ENCODE data around the gene MRPS6.

MRPS6 gene

DNA sequence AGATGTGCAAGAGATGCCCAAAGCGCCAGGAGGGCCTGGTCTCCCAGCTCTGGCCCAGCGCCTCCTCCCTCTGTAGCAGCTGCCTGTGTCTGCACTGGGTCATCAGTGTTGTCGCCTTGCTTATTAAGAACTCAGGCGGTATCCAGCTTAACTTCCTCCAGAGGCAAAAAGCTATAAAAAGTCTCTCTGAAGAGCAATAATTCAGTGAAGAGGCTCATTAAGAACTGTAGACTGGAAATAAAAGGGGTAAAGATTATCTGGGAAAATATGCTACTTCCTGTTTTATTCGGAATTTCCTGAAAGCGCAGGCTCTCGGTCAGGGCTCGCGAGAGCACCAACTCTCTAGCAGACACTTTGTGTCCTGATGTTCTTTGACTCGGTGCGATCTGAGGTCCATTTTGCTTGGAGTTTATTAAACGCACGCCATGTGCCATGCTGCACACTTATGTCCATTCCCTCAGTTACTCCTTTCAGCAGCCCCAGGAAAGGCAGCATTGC lies 70.4 kb downstream of the MRPS6 start:
- no peak for DNase-seq (ENCODE audit: low read depth, low spot score)
- no peaks in the 10 kb centered on the region for H3K4me1 ChIP-seq (ENCODE audit: control insufficient read depth, insufficient read depth, low read length)
- H3K36me3 ChIP-seq (ENCODE audit: control insufficient read depth, insufficient read depth, low read length): peaks cover 4% of the 10 kb centered on the region; the same call in 1 of the 2 replicates
- no peak overlapping the region for H3K27ac ChIP-seq (ENCODE audit: low read length)
- no CpG with 5 or more reads among the region's 13 CpGs for WGBS (ENCODE audit: insufficient coverage, insufficient read length)
- no peaks in the 10 kb centered on the region for H3K27me3 ChIP-seq (ENCODE audit: control insufficient read depth, insufficient read depth, low read length)
- no peak overlapping the region for H3K4me3 ChIP-seq (ENCODE audit: low read length)
- H3K9me3 ChIP-seq (ENCODE audit: control insufficient read depth, insufficient read depth, low read length): no peaks in the 10 kb centered on the region

DNA sequence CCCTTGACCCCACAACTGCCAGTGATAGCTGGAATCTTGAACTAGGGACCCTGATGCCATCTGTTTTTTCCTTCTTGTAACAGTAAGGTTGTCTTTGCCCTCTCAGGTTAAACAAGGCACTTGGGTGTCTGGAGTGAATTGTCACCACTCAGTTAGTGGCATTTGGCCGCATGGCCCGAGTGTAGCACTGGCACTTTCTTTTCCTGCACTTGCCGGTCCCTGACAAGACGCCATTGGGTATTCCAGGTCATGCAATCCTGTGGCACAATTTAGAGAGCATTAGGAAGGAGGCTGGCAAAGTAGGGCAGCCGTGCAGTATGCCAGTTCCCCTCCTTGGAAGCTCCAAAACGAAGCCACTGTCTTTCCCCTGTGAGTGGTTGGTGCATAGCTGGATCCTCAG lies 70.8 kb downstream of the MRPS6 start:
- Histone ChIP-seq H3K36me3 (ENCODE audit: control insufficient read depth, insufficient read depth, low read length) (peaks cover 4% of the 10 kb centered on the region; the same call in 1 of the 2 replicates), H3K9me3 (ENCODE audit: control insufficient read depth, insufficient read depth, low read length) (no peaks in the 10 kb centered on the region), H3K4me1 (ENCODE audit: control insufficient read depth, insufficient read depth, low read length) (no peaks in the 10 kb centered on the region), H3K4me3 (ENCODE audit: low read length) (no peak overlapping the region), H3K27me3 (ENCODE audit: control insufficient read depth, insufficient read depth, low read length) (no peaks in the 10 kb centered on the region), H3K27ac (ENCODE audit: low read length) (no peak overlapping the region)
- WGBS (ENCODE audit: insufficient coverage, insufficient read length): no CpG with 5 or more reads among the region's 6 CpGs
- DNase-seq (ENCODE audit: low read depth, low spot score): no peak

DNA sequence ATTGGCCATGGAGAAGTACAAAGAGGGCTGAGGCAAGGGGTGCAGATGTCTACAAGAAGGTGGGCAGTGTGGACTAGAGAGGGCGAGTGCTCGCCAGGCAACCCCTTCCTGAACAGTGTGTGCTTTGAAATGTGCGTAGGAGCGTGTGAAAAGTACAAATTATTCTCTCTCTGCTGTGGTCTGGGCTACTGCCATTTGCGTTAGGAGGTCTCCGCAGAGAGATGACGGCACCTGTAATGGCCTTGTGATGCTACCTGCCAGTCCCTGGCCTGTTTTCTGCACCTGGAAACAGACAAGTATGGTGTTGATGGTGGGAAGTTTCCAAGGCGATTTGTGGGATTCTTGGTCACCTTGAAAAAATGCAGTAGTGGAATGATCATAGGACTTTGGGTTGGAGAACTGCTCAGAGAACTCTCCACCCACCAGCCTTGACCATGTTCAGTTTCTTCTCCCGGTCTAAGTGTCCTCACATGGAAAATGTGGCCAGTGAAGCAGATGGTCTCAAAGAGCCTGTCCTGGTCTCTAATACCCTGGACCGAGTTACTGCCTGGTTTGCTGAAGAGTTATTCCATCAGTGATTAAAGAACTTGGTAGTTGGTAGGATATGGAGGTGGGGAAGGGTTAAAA lies 74.5 kb downstream of the MRPS6 start:
- H3K9me3 ChIP-seq (ENCODE audit: control insufficient read depth, insufficient read depth, low read length): no peaks in the 10 kb centered on the region
- WGBS (ENCODE audit: insufficient coverage, insufficient read length): no CpG with 5 or more reads among the region's 10 CpGs
- no peak overlapping the region for H3K4me3 ChIP-seq (ENCODE audit: low read length)
- H3K27me3 ChIP-seq (ENCODE audit: control insufficient read depth, insufficient read depth, low read length): no peaks in the 10 kb centered on the region
- H3K36me3 ChIP-seq (ENCODE audit: control insufficient read depth, insufficient read depth, low read length): 0 out of 2 replicates have a peak, but pooled peaks cover 4% of the 10 kb centered on the region
- no peak overlapping the region for H3K27ac ChIP-seq (ENCODE audit: low read length)
- DNase-seq (ENCODE audit: low read depth, low spot score): no peak
- H3K4me1 ChIP-seq (ENCODE audit: control insufficient read depth, insufficient read depth, low read length): no peaks in the 10 kb centered on the region

DNA sequence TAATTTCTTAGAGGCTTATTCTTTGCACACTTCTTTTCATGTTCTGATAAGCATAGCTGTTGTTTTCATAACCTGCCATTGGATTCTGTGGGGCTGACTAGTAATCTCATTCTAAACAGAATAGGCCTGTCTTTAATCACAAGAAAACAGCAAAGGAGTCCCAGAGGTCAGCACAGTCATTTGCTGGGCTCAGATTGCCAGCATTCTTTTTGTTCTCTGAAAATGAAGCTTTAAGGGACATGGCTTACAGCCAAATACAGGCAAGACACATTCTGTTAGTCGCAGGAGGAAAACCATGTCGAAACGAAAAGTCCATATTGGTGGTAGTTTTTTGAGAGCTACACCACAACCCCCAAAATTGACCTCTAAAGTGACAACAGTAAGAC lies 75.0 kb downstream of the MRPS6 start:
- Histone ChIP-seq H3K9me3 (ENCODE audit: control insufficient read depth, insufficient read depth, low read length) (no peaks in the 10 kb centered on the region), H3K27me3 (ENCODE audit: control insufficient read depth, insufficient read depth, low read length) (no peaks in the 10 kb centered on the region), H3K4me1 (ENCODE audit: control insufficient read depth, insufficient read depth, low read length) (no peaks in the 10 kb centered on the region), H3K4me3 (ENCODE audit: low read length) (no peak overlapping the region), H3K27ac (ENCODE audit: low read length) (no peak overlapping the region), H3K36me3 (ENCODE audit: control insufficient read depth, insufficient read depth, low read length) (0 out of 2 replicates have a peak, but pooled peaks cover 4% of the 10 kb centered on the region)
- no CpG with 5 or more reads among the region's 3 CpGs for WGBS (ENCODE audit: insufficient coverage, insufficient read length)
- no peak for DNase-seq (ENCODE audit: low read depth, low spot score)

DNA sequence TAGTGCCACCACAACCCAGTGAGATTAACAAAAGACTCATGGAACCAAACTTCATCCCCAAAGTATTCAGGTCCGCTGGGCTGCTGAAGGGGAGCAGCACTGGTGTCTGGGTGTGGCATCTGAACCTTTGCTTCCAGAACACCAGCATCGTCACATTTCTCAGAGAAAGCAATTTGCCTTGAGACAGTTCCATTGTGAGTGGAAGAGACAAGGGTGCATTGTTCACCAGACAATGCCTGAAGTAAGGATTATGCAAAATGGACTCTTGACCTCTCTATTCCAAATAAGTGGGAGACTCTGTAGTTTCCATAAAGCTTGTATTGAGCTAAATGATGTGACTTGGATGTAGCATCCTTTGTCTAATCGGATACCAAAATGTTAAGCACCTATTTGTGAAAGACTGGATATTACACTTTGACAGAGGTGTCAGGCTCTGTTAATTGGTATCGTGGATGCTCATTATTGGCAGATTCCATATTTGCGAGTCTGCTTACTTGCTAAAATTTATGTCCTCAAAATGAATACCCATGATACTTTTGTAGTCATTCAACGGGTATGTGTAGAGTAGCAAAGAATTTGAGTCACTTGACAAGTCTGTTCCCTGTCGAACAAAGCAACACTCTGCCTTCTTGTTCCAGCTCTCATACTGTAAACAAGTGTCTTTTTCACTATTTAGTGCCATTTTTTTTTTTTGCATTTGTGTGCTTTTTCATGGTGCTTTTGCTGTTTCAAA lies 75.6 kb downstream of the MRPS6 start:
- H3K9me3 ChIP-seq (ENCODE audit: control insufficient read depth, insufficient read depth, low read length): no peaks in the 10 kb centered on the region

DNA sequence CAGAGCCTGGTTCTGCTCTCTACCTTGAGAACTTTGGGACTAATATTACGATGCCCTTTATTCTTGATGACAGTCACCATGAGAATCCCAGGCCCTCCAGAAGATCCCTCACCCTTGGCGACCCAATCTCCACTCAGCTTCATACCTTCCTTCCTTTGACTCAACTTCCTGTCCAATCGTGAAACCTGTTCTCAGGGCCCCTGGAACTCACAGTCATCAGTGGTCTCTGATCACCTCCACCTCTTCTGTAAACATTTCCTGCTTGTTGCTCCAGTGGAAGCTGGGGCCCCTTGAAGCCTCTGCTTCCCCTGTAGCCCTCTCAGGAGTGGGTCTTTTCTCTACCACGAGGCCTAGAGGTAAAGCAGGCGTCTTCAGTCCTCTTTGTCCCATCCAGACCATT lies 79.1 kb downstream of the MRPS6 start:
- no peaks in the 10 kb centered on the region for H3K4me1 ChIP-seq (ENCODE audit: control insufficient read depth, insufficient read depth, low read length)
- H3K27me3 ChIP-seq (ENCODE audit: control insufficient read depth, insufficient read depth, low read length): no peaks in the 10 kb centered on the region
- no peak for DNase-seq (ENCODE audit: low read depth, low spot score)
- H3K4me3 ChIP-seq (ENCODE audit: low read length): no peak overlapping the region
- H3K36me3 ChIP-seq (ENCODE audit: control insufficient read depth, insufficient read depth, low read length): no peaks in the 10 kb centered on the region
- WGBS (ENCODE audit: insufficient coverage, insufficient read length): no CpG with 5 or more reads among the region's 5 CpGs
- H3K9me3 ChIP-seq (ENCODE audit: control insufficient read depth, insufficient read depth, low read length): no peaks in the 10 kb centered on the region
- H3K27ac ChIP-seq (ENCODE audit: low read length): no peak overlapping the region

More for the DNA sequence above, 75.6 kb downstream of the MRPS6 start:
- Histone ChIP-seq H3K36me3 (ENCODE audit: control insufficient read depth, insufficient read depth, low read length) (0 out of 2 replicates have a peak, but pooled peaks cover 2% of the 10 kb centered on the region), H3K27me3 (ENCODE audit: control insufficient read depth, insufficient read depth, low read length) (no peaks in the 10 kb centered on the region), H3K27ac (ENCODE audit: low read length) (no peak overlapping the region), H3K4me1 (ENCODE audit: control insufficient read depth, insufficient read depth, low read length) (no peaks in the 10 kb centered on the region), H3K4me3 (ENCODE audit: low read length) (no peak overlapping the region)
- no peak for DNase-seq (ENCODE audit: low read depth, low spot score)
- WGBS (ENCODE audit: insufficient coverage, insufficient read length): no CpG with 5 or more reads among the region's 7 CpGs

DNA sequence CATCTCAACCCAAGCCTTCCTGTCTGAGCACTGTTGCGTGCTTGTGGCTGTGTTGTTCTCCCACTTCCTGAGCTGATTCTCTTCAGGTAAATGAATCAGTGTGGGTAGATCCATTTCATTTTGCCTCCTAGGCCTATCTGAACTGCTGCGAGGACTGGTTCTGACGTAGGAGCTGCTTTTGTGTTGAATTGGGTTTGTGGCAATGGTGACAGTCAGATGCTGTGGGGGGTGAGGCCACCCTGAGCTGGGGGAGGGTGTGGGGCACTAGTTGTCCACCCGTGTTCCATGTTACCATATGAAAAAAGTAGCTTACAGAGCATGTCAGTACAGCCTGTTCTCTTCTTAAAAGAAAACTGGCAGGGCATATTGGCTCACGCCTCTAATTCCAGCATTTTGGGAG lies 81.5 kb downstream of the MRPS6 start:
- Histone ChIP-seq H3K27me3 (ENCODE audit: control insufficient read depth, insufficient read depth, low read length) (no peaks in the 10 kb centered on the region), H3K36me3 (ENCODE audit: control insufficient read depth, insufficient read depth, low read length) (0 out of 2 replicates have a peak, but pooled peaks cover 2% of the 10 kb centered on the region), H3K4me1 (ENCODE audit: control insufficient read depth, insufficient read depth, low read length) (no peaks in the 10 kb centered on the region), H3K4me3 (ENCODE audit: low read length) (no peak overlapping the region), H3K27ac (ENCODE audit: low read length) (no peak overlapping the region), H3K9me3 (ENCODE audit: control insufficient read depth, insufficient read depth, low read length) (no peaks in the 10 kb centered on the region)
- no CpG with 5 or more reads among the region's 5 CpGs for WGBS (ENCODE audit: insufficient coverage, insufficient read length)
- no peak for DNase-seq (ENCODE audit: low read depth, low spot score)

DNA sequence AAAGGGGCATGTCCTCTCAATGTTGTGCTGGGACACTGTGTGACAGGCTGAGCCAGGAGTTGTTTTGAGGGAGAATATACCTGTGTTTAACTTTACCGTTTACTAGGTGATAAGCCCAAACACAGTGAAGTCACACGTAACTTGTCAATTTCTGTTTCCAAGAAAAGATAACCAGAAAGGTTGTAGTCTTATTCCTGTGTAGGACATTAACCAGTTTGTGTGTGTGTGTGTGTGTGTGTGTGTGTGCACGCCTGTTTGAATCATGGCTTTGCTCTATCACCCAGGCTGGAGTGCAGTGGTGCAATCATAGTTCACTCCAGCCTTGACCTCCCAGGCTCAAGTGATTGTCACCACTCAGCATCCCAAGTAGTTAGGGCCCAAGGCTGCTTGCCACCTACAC lies 83.6 kb downstream of the MRPS6 start:
- H3K9me3 ChIP-seq (ENCODE audit: control insufficient read depth, insufficient read depth, low read length): no peaks in the 10 kb centered on the region
- DNase-seq (ENCODE audit: low read depth, low spot score): no peak
- H3K4me3 ChIP-seq (ENCODE audit: low read length): no peak overlapping the region
- no CpG with 5 or more reads among the region's 3 CpGs for WGBS (ENCODE audit: insufficient coverage, insufficient read length)
- no peaks in the 10 kb centered on the region for H3K27me3 ChIP-seq (ENCODE audit: control insufficient read depth, insufficient read depth, low read length)
- H3K36me3 ChIP-seq (ENCODE audit: control insufficient read depth, insufficient read depth, low read length): 0 out of 2 replicates have a peak, but pooled peaks cover 2% of the 10 kb centered on the region
- H3K4me1 ChIP-seq (ENCODE audit: control insufficient read depth, insufficient read depth, low read length): no peaks in the 10 kb centered on the region
- no peak overlapping the region for H3K27ac ChIP-seq (ENCODE audit: low read length)

DNA sequence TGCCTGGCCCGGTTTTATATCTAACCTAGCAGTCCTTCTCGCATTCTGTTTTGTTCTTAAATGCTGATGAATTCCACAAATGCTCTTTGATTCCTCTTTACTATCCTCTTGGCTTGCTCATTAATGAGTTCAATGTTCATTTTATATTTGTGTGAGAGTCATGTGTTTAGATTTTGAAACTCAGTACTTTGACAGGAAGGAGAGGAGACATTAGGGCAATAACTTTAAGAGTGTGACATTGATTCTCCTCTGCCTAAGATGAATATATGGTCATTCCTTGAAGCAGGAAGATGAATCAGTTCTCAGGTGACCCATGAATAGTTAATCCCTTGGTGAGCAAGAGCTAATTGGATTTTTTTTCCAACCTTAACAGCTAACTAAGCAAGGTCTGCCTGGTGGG lies 84.1 kb downstream of the MRPS6 start:
- no peaks in the 10 kb centered on the region for H3K9me3 ChIP-seq (ENCODE audit: control insufficient read depth, insufficient read depth, low read length)
- WGBS (ENCODE audit: insufficient coverage, insufficient read length): no CpG with 5 or more reads among the region's 2 CpGs
- no peaks in the 10 kb centered on the region for H3K27me3 ChIP-seq (ENCODE audit: control insufficient read depth, insufficient read depth, low read length)
- no peaks in the 10 kb centered on the region for H3K4me1 ChIP-seq (ENCODE audit: control insufficient read depth, insufficient read depth, low read length)
- H3K36me3 ChIP-seq (ENCODE audit: control insufficient read depth, insufficient read depth, low read length): 0 out of 2 replicates have a peak, but pooled peaks cover 2% of the 10 kb centered on the region
- no peak overlapping the region for H3K27ac ChIP-seq (ENCODE audit: low read length)
- DNase-seq (ENCODE audit: low read depth, low spot score): no peak
- no peak overlapping the region for H3K4me3 ChIP-seq (ENCODE audit: low read length)

DNA sequence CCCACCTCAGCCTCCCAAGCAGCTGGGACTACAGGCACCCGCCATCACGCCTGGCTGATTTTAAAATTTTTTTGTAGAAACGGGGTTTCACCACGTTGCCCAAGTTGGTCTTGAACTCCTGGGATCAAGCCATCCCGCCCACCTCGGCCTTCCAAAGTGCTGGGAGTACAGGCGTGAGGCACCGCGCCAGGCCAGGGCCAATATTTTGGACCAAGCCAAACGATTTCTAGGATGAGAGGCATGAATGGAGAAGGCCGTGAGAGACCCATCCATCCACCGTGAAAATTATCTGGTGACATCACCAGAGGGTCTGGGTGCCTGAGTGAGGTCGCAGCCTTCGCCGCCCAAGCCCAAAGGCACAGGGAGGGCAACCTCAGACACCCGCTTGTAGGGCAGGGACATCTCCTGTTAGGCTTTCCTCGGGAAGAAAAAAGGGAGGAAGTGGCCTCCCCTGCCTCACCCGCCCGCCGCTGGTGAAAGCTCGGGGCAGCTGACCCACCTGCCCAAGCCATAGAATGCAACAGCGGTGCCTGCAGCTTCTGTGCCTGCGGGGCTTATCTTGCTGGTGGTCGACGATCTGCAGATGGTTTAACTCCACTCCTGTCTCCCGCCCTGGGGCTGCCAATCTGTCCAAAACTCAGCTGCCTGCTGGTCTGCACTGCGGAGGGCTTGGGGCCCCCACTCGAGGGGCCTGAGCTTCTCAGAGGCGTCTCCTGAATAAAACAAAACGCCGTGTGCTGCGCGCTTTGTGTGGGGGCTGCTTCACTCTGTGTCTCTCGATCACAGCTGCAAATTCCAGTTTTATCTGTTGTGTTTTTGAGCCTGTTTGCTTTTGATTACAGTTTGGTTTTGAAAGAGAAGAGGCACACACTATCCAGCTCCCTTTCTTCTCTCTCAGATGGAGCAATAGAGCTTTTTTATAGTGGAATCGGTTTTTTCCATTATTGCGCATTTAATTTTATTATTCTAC lies 85.8 kb downstream of the MRPS6 start:
- H3K36me3 ChIP-seq (ENCODE audit: control insufficient read depth, insufficient read depth, low read length): 0 out of 2 replicates have a peak, but pooled peaks cover 2% of the 10 kb centered on the region
- no peak overlapping the region for H3K4me3 ChIP-seq (ENCODE audit: low read length)
- no peak for DNase-seq (ENCODE audit: low read depth, low spot score)
- H3K27ac ChIP-seq (ENCODE audit: low read length): no peak overlapping the region
- no peaks in the 10 kb centered on the region for H3K27me3 ChIP-seq (ENCODE audit: control insufficient read depth, insufficient read depth, low read length)
- no CpG with 5 or more reads among the region's 36 CpGs for WGBS (ENCODE audit: insufficient coverage, insufficient read length)
- no peaks in the 10 kb centered on the region for H3K4me1 ChIP-seq (ENCODE audit: control insufficient read depth, insufficient read depth, low read length)
- H3K9me3 ChIP-seq (ENCODE audit: control insufficient read depth, insufficient read depth, low read length): no peaks in the 10 kb centered on the region
